WTC11 (cell line): ENCODE data around the gene TOMM40L. TPM values are rescaled to one million over a fixed set of nuclear protein-coding genes. Genes with fewer than 3 reads are reported as not detected.
"Not testable (repeated sequence)": the region's sequence is repeated elsewhere in the genome, so short reads cannot be mapped to it uniquely, and the experiment has no call there.

ENCODE experiments used
- ATAC-seq: fragments of 200-7000 bp; cut with Tn5 transposase; 2 replicates; pipeline ENCODE4 v1.10.0; 2021; ENCODE audit warnings: mild to moderate bottlenecking, moderate library complexity
- CTCF ChIA-PET: fragments of 300-600 bp; sonication (Branson Sonifier 250); formaldehyde crosslinking; loops from one replicate; lab custom pipeline; 2021; ENCODE audit warnings: antibody characterized with exemption; lab: Charles Lee
- POLR2A ChIA-PET: fragments of 350-600 bp; sonication (Branson Sonifier 250); formaldehyde crosslinking; loops from one replicate; lab custom pipeline; 2021; ENCODE audit warnings: antibody characterized with exemption; lab: Charles Lee
- DNase-seq: peaks from one replicate; pipeline ENCODE4 v3.0.0; 2021; ENCODE audit warnings: low spot score
- H3K27ac Mint-ChIP-seq: 2 replicates; pipeline ENCODE4 v1.8.0; 2021; ENCODE audit warnings: mixed read lengths
- H3K27me3 Mint-ChIP-seq: 2 replicates; pipeline ENCODE4 v1.8.0; 2021; ENCODE audit warnings: low read depth, mild to moderate bottlenecking, moderate library complexity, mixed read lengths
- H3K36me3 Mint-ChIP-seq: 2 replicates; pipeline ENCODE4 v1.8.0; 2021; ENCODE audit warnings: mixed read lengths
- H3K4me1 Mint-ChIP-seq: 2 replicates; pipeline ENCODE4 v1.8.0; 2022; ENCODE audit warnings: mixed read lengths
- H3K4me3 Mint-ChIP-seq: 2 replicates; pipeline ENCODE4 v1.8.0; 2021; ENCODE audit warnings: mild to moderate bottlenecking, moderate library complexity, mixed read lengths
- H3K9me3 Mint-ChIP-seq: 2 replicates; pipeline ENCODE4 v1.8.0; 2021; ENCODE audit warnings: mixed read lengths
- ATF1 ChIP-seq: sonication (generic); formaldehyde crosslinking; IDR thresholded peaks from 2 replicates; pipeline ENCODE4 v1.8.1; 2023; ENCODE audit warnings: mild to moderate bottlenecking, moderate library complexity, missing genetic modification reagents
- CDX4 ChIP-seq: fragments of 250-450 bp; sonication (Bioruptor Pico); IDR thresholded peaks from 2 replicates; pipeline ENCODE4 v1.9.0; 2021; ENCODE audit warnings: moderate library complexity, mild to moderate bottlenecking, inconsistent platforms, borderline replicate concordance
- GABPB1 ChIP-seq: sonication (generic); formaldehyde crosslinking; IDR thresholded peaks from 2 replicates; pipeline ENCODE4 v1.8.1; 2023; ENCODE audit warnings: mild to moderate bottlenecking, missing genetic modification reagents
- MAX ChIP-seq: sonication (generic); formaldehyde crosslinking; IDR thresholded peaks from 2 replicates; pipeline ENCODE4 v1.8.0; 2022; ENCODE audit warnings: mild to moderate bottlenecking, missing genetic modification reagents
- SMAD3 ChIP-seq: sonication (generic); formaldehyde crosslinking; IDR thresholded peaks from 2 replicates; pipeline ENCODE4 v1.8.0; 2022; ENCODE audit warnings: missing genetic modification reagents, mild to moderate bottlenecking, borderline replicate concordance
- TP53 ChIP-seq: sonication (generic); formaldehyde crosslinking; IDR thresholded peaks from 2 replicates; pipeline ENCODE4 v1.8.1; 2023; ENCODE audit warnings: mild to moderate bottlenecking, missing genetic modification reagents
- ZNF281 ChIP-seq: sonication (generic); formaldehyde crosslinking; IDR thresholded peaks from 2 replicates; pipeline ENCODE4 v1.8.0; 2023; ENCODE audit warnings: mild to moderate bottlenecking, missing genetic modification reagents
- total RNA-seq: library from RNA; stranded (reverse); gene quantifications from 3 replicates; pipeline ENCODE4 v1.2.3, GENCODE V29; 2021
- TF ChIP-seq, protein P1 (sequence below): sonication (generic); formaldehyde crosslinking; IDR thresholded peaks from 2 replicates; pipeline ENCODE4 v1.8.1; 2022; ENCODE audit warnings: mild to moderate bottlenecking, moderate library complexity, missing genetic modification reagents
- TF ChIP-seq, protein P2 (sequence below): sonication (generic); formaldehyde crosslinking; IDR thresholded peaks from 2 replicates; pipeline ENCODE4 v1.8.1; 2022; ENCODE audit warnings: missing genetic modification reagents, borderline replicate concordance

TOMM40L gene
- total RNA-seq, 1 experiment from 2014 or later = 16.9 TPM

DNA sequence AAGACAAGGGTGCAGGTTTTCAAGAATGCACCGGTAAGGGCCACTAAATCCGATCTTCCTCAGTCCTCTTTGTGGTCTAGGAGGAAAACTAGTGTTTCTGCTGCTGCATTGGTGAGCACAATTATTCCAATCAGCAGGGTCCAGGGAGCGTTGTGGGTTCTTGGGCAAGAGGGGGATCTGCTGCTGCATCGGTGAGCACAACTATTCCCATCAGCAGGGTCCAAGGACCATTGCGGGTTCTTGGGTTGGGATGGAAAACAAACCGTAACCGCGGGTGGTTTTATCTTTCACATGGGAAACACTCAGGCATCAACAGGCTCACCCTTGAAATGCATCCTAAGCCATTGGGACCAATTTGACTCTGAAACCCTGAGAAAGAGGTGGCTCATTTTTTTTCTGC lies 25.7 kb downstream of the TOMM40L start (continued):
- TF ChIP-seq, protein P1, sequence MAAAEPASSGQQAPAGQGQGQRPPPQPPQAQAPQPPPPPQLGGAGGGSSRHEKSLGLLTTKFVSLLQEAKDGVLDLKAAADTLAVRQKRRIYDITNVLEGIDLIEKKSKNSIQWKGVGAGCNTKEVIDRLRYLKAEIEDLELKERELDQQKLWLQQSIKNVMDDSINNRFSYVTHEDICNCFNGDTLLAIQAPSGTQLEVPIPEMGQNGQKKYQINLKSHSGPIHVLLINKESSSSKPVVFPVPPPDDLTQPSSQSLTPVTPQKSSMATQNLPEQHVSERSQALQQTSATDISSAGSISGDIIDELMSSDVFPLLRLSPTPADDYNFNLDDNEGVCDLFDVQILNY = no peak
- TF ChIP-seq SMAD3 (CRISPR knock-in tag) (no peak), ATF1 (CRISPR knock-in tag) (no peak), ZNF281 (no peak), CDX4 (no peak), MAX (CRISPR knock-in tag) (no peak), TP53 (CRISPR knock-in tag) (no peak)
- TF ChIP-seq, protein P2, sequence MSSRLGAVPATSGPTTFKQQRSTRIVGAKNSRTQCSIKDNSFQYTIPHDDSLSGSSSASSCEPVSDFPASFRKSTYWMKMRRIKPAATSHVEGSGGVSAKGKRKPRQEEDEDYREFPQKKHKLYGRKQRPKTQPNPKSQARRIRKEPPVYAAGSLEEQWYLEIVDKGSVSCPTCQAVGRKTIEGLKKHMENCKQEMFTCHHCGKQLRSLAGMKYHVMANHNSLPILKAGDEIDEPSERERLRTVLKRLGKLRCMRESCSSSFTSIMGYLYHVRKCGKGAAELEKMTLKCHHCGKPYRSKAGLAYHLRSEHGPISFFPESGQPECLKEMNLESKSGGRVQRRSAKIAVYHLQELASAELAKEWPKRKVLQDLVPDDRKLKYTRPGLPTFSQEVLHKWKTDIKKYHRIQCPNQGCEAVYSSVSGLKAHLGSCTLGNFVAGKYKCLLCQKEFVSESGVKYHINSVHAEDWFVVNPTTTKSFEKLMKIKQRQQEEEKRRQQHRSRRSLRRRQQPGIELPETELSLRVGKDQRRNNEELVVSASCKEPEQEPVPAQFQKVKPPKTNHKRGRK (CRISPR knock-in tag) = no peak

GRCh38 chr1:161255302-161255701 lies 29.4 kb downstream of the TOMM40L start:
- H3K27me3 Mint-ChIP-seq = peaks cover 52% of the 10 kb centered on the region
- H3K27ac Mint-ChIP-seq, DNase-seq, CTCF ChIA-PET, POLR2A ChIA-PET, H3K4me3 Mint-ChIP-seq, ATAC-seq: not testable (repeated sequence)
- H3K36me3 Mint-ChIP-seq = peaks cover 19% of the 10 kb centered on the region
- TF ChIP-seq GABPB1 (CRISPR knock-in tag) = peak; percentile 65; the same call in 1 of the 2 replicates
- peaks cover 15% of the 10 kb centered on the region for H3K4me1 Mint-ChIP-seq
- H3K9me3 Mint-ChIP-seq = peaks cover 33% of the 10 kb centered on the region

- peaks cover 60% of the 10 kb centered on the region for H3K27me3 Mint-ChIP-seq
- H3K4me1 Mint-ChIP-seq = peaks cover 20% of the 10 kb centered on the region
- DNase-seq, H3K27ac Mint-ChIP-seq, ATAC-seq, POLR2A ChIA-PET, H3K4me3 Mint-ChIP-seq, CTCF ChIA-PET: not testable (repeated sequence)
- H3K9me3 Mint-ChIP-seq = peaks cover 31% of the 10 kb centered on the region
- peaks cover 19% of the 10 kb centered on the region for H3K36me3 Mint-ChIP-seq
Measured at GRCh38 chr1:161255955-161256520, 30.2 kb downstream of the TOMM40L start.

GRCh38 chr1:161257109-161257508 lies 31.2 kb downstream of the TOMM40L start:
- H3K4me1 Mint-ChIP-seq = peaks cover 22% of the 10 kb centered on the region
- CTCF ChIA-PET = interaction anchor here (1.0 to 2.0 kb wide), 2 partner anchors 9 to 32 kb away, joined by 3 to 21 read pairs; partner anchors contain the start of gene TOMM40L

More at GRCh38 chr1:161257109-161257508, 31.2 kb downstream of the TOMM40L start:
- Mint-ChIP-seq H3K9me3 (peaks cover 31% of the 10 kb centered on the region), H3K36me3 (peaks cover 19% of the 10 kb centered on the region), H3K27me3 (peaks cover 70% of the 10 kb centered on the region)
- POLR2A ChIA-PET = interaction anchor here (0.7 kb wide), 1 partner anchor 49 kb away, joined by 3 read pairs; no protein-coding TSS in a partner anchor
- H3K27ac Mint-ChIP-seq, ATAC-seq, H3K4me3 Mint-ChIP-seq, DNase-seq: not testable (repeated sequence)
